RWPE2 (cell line): ENCODE results near the gene CBFA2T2.
A peak's percentile ranks its signal among the peaks of the same experiment; 100 is the strongest.
"Not testable (repeated sequence)": the region's sequence is repeated elsewhere in the genome, so short reads cannot be mapped to it uniquely, and the experiment has no call there.

ENCODE experiments used
- ATAC-seq: fragments of 200-7000 bp; cut with Tn5 transposase; 3 replicates; pipeline ENCODE4 v1.9.1; 2021; ENCODE audit warnings: low read depth
- DNase-seq: peaks from one replicate; pipeline ENCODE4 v3.0.0-alpha.2; 2020; ENCODE audit warnings: low spot score
- H3K27ac ChIP-seq: fragments of 450-650 bp; 2 replicates; pipeline ENCODE4 v1.5.1; 2017; ENCODE audit warnings: mild to moderate bottlenecking; ENCODE audit not compliant: poor library complexity, severe bottlenecking
- H3K27me3 ChIP-seq: fragments of 250-450 bp; sonication (Bioruptor Pico); 2 replicates; pipeline ENCODE4 v1.5.1; 2021; ENCODE audit warnings: mild to moderate bottlenecking, moderate library complexity; ENCODE audit not compliant: insufficient read depth, poor library complexity, severe bottlenecking
- H3K36me3 ChIP-seq: fragments of 250-450 bp; sonication (Bioruptor Pico); 2 replicates; pipeline ENCODE4 v1.5.1; 2020; ENCODE audit warnings: low read depth, mild to moderate bottlenecking, moderate library complexity
- H3K4me1 ChIP-seq: fragments of 250-450 bp; sonication (Bioruptor Pico); 2 replicates; pipeline ENCODE4 v1.5.1; 2021; ENCODE audit warnings: mild to moderate bottlenecking, moderate library complexity; ENCODE audit not compliant: insufficient read depth, poor library complexity, severe bottlenecking
- H3K4me3 ChIP-seq: fragments of 250-450 bp; sonication (Bioruptor Pico); 2 replicates; pipeline ENCODE4 v1.5.1; 2021; ENCODE audit warnings: mild to moderate bottlenecking, moderate library complexity; ENCODE audit not compliant: severe bottlenecking
- H3K9me3 ChIP-seq: fragments of 250-450 bp; sonication (Bioruptor Pico); 2 replicates; pipeline ENCODE4 v1.5.1; 2021; ENCODE audit warnings: mild to moderate bottlenecking, moderate library complexity; ENCODE audit not compliant: severe bottlenecking
- CTCF ChIP-seq: fragments of 450-650 bp; IDR thresholded peaks from one replicate; pipeline ENCODE4 v1.5.1; 2017; ENCODE audit warnings: mild to moderate bottlenecking, moderate library complexity; ENCODE audit not compliant: poor library complexity, severe bottlenecking

The CBFA2T2 gene

GRCh38 chr20:33480048-33480447, 9.8 kb upstream of the CBFA2T2 start:
- H3K4me3 ChIP-seq, result no peak overlapping the region
- H3K27me3 ChIP-seq, result no peaks in the 10 kb centered on the region
- no peak for DNase-seq
- ATAC-seq, result no peak
- no peaks in the 10 kb centered on the region for H3K9me3 ChIP-seq
- H3K27ac ChIP-seq, result no peak overlapping the region
- no peak for TF ChIP-seq CTCF
- no peaks in the 10 kb centered on the region for H3K36me3 ChIP-seq
- H3K4me1 ChIP-seq, result no peaks in the 10 kb centered on the region

- Histone ChIP-seq H3K9me3 (no peaks in the 10 kb centered on the region), H3K36me3 (no peaks in the 10 kb centered on the region), H3K27ac (no peak overlapping the region), H3K4me3 (no peak overlapping the region), H3K27me3 (no peaks in the 10 kb centered on the region), H3K4me1 (no peaks in the 10 kb centered on the region)
- TF ChIP-seq CTCF, result no peak
- no peak for ATAC-seq
- no peak for DNase-seq
These were observed 8.4 kb upstream of the CBFA2T2 start for GRCh38 chr20:33481431-33481941.

GRCh38 chr20:33482581-33482980, 7.3 kb upstream of the CBFA2T2 start:
- Histone ChIP-seq H3K4me3 (no peak overlapping the region), H3K4me1 (no peaks in the 10 kb centered on the region), H3K9me3 (no peaks in the 10 kb centered on the region), H3K27me3 (no peaks in the 10 kb centered on the region), H3K27ac (no peak overlapping the region), H3K36me3 (no peaks in the 10 kb centered on the region)
- TF ChIP-seq CTCF, result no peak
- DNase-seq (no peak), ATAC-seq (no peak)

- H3K4me1 ChIP-seq, H3K4me3 ChIP-seq, ATAC-seq, H3K27ac ChIP-seq, H3K9me3 ChIP-seq, DNase-seq, H3K27me3 ChIP-seq, H3K36me3 ChIP-seq: not testable (repeated sequence)
These were observed 6.7 kb upstream of the CBFA2T2 start for GRCh38 chr20:33483186-33483585.

DNA sequence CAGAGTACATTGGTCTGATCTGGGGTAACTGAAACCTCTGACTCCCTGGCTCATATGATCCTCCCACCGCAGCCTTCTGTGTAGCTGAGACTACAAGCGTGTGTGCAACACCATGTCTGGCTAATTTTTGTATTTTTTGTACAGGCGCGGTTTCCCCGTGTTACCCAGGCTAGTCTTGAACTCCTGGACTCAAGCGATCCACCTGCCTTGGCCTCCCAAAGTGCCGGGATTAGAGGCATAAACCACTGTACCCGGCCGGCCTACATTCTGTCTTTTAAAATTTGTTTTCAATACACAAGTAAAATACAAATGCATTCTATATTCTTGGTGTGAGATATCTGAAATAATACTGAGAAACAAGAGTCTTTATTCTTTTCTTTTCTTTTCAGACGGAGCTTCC, 1.7 kb upstream of the CBFA2T2 start:
- H3K27ac ChIP-seq, result no peak overlapping the region
- no peak for ATAC-seq
- peak; percentile 42 for DNase-seq
- no peaks in the 10 kb centered on the region for H3K27me3 ChIP-seq
- peaks cover 9% of the 10 kb centered on the region for H3K4me1 ChIP-seq
- no peak overlapping the region for H3K4me3 ChIP-seq
- no peak for TF ChIP-seq CTCF
- no peaks in the 10 kb centered on the region for H3K36me3 ChIP-seq
- H3K9me3 ChIP-seq, result no peaks in the 10 kb centered on the region

GRCh38 chr20:33488661-33489494, 1.0 kb upstream of the CBFA2T2 start:
- Histone ChIP-seq H3K4me3 (peak overlapping the region; percentile 92), H3K27ac (peak overlapping the region; percentile 47)
- not testable (repeated sequence) for H3K9me3 ChIP-seq, H3K4me1 ChIP-seq, H3K36me3 ChIP-seq, H3K27me3 ChIP-seq, ATAC-seq
- peak; percentile 54 for DNase-seq
